Suprapubic skin (tissue), 3 donors: Measurements from ENCODE around the gene PCNX2.

Source experiments
- EP300 ChIP-seq: sonication (generic); formaldehyde crosslinking; IDR thresholded peaks from one replicate; pipeline ENCODE4 v1.6.1; 2017; ENCODE audit warnings: antibody characterized with exemption
- POLR2A ChIP-seq, 2 donors: fragments of 450-650 bp; IDR thresholded peaks; one replicate each; pipeline ENCODE4 v1.6.1; 2017; ENCODE audit warnings: antibody characterized with exemption in 2 of 2, mild to moderate bottlenecking in 2 of 2, moderate library complexity in 2 of 2
- TF ChIP-seq, protein P1 (sequence below), 2 donors: fragments of 200-600 bp in 1 of 2; fragments of 450-650 bp in 1 of 2; sonication (generic) in 1 of 2; IDR thresholded peaks; one replicate each; pipeline ENCODE4 v1.5.1; 2016 to 2019; ENCODE audit warnings: antibody characterized with exemption in 2 of 2, mild to moderate bottlenecking in 1 of 2, moderate library complexity in 1 of 2

DNA sequence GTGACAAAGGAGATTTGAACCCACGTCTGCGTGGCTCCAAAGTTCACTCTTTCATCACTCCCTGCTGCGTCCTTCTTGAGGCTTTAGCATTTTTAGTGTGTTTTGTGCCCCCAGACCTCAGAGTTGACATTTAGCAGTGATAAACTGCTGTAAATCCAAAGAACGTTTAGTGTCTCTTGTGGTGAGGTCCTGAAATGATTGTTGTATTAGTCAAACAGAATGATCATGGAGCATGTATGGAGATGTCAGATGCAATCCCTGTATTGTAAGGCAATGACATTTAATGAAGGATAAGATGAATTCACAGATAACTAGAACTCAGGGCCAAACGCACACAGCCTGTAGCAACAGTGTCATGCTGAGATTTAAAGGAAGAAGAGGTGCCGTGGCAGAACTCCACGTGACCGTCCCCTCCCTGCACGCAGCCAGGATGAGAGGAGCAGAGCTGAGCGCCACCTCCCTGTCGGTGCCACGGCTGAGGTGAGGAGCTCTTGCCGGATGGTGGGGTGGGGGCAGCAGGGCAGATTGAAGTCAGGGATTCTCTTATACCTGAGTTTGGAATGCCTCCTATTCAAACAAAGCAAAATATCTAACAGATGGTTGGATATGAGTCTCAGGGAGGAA is 315.1 kb downstream of the PCNX2 start:
- no peak for TF ChIP-seq POLR2A (IDR thresholded peaks at IDR 0.05)
- TF ChIP-seq, protein P1, sequence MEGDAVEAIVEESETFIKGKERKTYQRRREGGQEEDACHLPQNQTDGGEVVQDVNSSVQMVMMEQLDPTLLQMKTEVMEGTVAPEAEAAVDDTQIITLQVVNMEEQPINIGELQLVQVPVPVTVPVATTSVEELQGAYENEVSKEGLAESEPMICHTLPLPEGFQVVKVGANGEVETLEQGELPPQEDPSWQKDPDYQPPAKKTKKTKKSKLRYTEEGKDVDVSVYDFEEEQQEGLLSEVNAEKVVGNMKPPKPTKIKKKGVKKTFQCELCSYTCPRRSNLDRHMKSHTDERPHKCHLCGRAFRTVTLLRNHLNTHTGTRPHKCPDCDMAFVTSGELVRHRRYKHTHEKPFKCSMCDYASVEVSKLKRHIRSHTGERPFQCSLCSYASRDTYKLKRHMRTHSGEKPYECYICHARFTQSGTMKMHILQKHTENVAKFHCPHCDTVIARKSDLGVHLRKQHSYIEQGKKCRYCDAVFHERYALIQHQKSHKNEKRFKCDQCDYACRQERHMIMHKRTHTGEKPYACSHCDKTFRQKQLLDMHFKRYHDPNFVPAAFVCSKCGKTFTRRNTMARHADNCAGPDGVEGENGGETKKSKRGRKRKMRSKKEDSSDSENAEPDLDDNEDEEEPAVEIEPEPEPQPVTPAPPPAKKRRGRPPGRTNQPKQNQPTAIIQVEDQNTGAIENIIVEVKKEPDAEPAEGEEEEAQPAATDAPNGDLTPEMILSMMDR (IDR thresholded peaks at IDR 0.05): no peak
- TF ChIP-seq EP300: no peak
